Muscle layer of colon (tissue), 2 donors: ENCODE data around the gene DAPP1.

Experiments
- H3K27ac ChIP-seq: one replicate; pipeline ENCODE4 v1.7.0; 2013; ENCODE audit warnings: low read depth, mild to moderate bottlenecking, low read length, moderate library complexity
- H3K27me3 ChIP-seq, 2 donors: one replicate each; pipeline ENCODE4 v1.7.0; 2013; ENCODE audit warnings: low read length in 2 of 2, mild to moderate bottlenecking in 2 of 2; ENCODE audit not compliant: insufficient read depth in 2 of 2, control insufficient read depth in 1 of 2
- H3K36me3 ChIP-seq: one replicate; pipeline ENCODE4 v1.7.0; 2013; ENCODE audit warnings: mild to moderate bottlenecking, low read length; ENCODE audit not compliant: insufficient read depth
- H3K4me1 ChIP-seq: one replicate; pipeline ENCODE4 v1.7.0; 2013; ENCODE audit warnings: mild to moderate bottlenecking, low read length; ENCODE audit not compliant: insufficient read depth
- H3K4me3 ChIP-seq, 2 donors: one replicate each; pipeline ENCODE4 v1.7.0; 2013; ENCODE audit warnings: low read length in 2 of 2, low read depth in 1 of 2, mild to moderate bottlenecking in 1 of 2, moderate library complexity in 1 of 2
- H3K9ac ChIP-seq: one replicate; pipeline ENCODE4 v1.7.0; 2013; ENCODE audit warnings: low read length
- H3K9me3 ChIP-seq: one replicate; pipeline ENCODE4 v1.7.0; 2013; ENCODE audit warnings: mild to moderate bottlenecking, low read length
- donor health status: abdominal sarcoma.
- donor health status: Adenocarcinoma of cecum.

DAPP1 gene

DNA sequence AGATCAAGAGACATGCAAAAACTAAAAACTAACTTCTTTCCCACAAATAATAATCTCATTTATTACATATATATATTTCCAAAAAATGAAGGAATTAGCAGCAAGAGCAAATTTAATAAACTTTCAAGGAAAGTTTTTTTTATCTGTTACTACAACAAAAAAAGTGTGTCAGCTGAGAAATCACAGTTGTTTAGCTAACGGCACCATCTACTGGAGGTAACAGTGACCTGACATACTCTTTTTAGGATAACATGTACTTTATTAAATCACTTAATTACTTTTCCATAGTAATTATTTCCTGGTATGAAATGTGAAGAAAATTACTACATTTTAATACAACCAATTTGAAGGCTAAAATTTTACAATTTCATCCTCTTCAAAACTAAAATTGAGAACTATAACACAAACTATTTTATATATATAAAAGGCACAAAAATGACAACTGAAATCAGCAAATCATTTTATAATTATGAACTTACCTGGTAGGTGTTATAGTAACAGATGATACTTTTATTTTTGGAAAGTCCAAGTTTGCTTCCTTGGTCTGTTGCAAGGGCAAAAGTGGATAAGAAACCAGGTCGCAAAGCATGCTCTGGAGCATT lies 68.5 kb downstream of the DAPP1 start:
- H3K4me3 ChIP-seq: no peak overlapping the region
- no peak overlapping the region for H3K27ac ChIP-seq
- peaks cover 42% of the 10 kb centered on the region for H3K36me3 ChIP-seq
- H3K9me3 ChIP-seq: no peaks in the 10 kb centered on the region
- peaks cover 9% of the 10 kb centered on the region for H3K4me1 ChIP-seq
- no peaks in the 10 kb centered on the region for H3K27me3 ChIP-seq
- H3K9ac ChIP-seq: no peak overlapping the region

DNA sequence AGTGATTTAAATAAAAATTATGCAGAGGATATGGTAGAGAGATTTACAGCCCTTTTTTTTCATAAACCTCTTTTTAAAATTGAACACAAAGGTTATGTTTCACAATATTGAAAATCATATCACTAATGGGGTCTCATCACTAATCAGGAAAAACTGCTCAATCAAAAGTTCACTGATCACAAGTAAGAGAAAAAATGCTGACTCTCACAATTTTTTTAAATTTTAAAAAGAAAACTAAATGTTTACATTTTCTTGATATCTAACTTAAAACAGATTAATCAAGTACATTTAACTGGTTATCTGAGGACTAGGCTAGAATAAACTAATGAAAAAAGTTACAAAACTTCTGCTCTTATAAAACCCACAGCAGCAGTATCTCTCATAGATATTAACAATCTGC lies 69.1 kb downstream of the DAPP1 start:
- Histone ChIP-seq H3K4me3 (no peak overlapping the region), H3K27ac (no peak overlapping the region), H3K9me3 (no peaks in the 10 kb centered on the region), H3K36me3 (peaks cover 37% of the 10 kb centered on the region), H3K4me1 (peaks cover 9% of the 10 kb centered on the region), H3K9ac (no peak overlapping the region), H3K27me3 (no peaks in the 10 kb centered on the region)

DNA sequence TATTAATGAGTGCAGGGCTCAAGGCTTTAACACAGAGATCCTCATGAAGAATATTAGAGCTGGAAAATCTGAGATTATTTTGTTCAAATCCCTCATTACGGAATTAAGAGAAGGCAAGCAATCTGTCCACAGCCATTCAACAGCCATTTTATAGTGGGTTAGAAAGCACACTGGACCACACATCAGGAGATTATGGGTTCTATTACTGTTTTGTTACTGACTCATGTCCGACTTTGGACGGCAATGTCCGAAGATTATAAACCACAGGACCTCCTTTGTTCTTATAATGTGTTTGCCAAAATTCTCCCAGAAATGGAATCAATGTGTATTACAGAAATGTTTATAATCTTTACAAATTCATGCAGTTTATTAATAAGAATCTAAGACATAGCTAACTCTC lies 69.5 kb downstream of the DAPP1 start:
- Histone ChIP-seq H3K9me3 (no peaks in the 10 kb centered on the region), H3K27me3 (no peaks in the 10 kb centered on the region), H3K9ac (no peak overlapping the region), H3K27ac (no peak overlapping the region), H3K4me3 (no peak overlapping the region), H3K36me3 (peaks cover 33% of the 10 kb centered on the region), H3K4me1 (peaks cover 9% of the 10 kb centered on the region)

DNA sequence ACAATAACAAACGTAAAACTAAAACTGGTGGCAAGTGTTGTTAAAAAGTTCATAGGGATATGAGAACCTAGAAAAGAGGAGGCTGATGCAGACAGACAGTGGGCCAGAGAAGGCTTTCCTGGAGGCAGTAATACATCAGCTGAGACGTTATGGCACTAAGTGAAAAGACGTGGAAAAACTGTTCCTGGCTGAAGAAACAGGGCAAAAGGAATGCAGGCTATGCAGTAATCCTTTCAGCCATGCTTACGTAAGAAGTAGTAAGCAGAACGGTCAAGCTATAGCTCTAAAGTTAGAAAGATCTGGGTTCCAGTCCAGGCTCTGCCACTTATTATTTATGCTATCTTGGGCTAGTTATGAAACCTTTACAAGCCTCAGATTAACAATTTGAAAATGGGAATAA lies 71.2 kb downstream of the DAPP1 start:
- no peak overlapping the region for H3K4me3 ChIP-seq
- no peaks in the 10 kb centered on the region for H3K27me3 ChIP-seq
- no peaks in the 10 kb centered on the region for H3K9me3 ChIP-seq
- H3K4me1 ChIP-seq: peaks cover 17% of the 10 kb centered on the region
- no peak overlapping the region for H3K27ac ChIP-seq
- H3K36me3 ChIP-seq: peaks cover 22% of the 10 kb centered on the region
- H3K9ac ChIP-seq: no peak overlapping the region

DNA sequence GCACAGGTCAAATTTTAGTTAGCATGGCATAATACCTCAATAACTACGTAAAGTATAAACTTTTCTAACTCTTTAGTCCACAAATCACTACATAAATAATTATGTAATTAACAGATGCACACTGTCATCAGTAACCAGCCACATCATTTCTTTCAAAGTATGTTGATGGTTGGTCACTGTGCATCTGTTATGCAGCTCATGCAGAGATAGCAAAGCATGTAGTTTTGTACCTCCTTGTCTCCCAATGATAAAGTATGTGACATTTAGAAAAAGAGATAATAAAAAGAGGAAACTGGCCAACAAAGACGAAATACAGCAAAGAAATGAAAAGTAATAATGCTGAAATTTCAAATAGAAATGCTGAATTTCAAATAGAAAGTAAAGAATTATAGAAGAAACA lies 74.7 kb downstream of the DAPP1 start:
- Histone ChIP-seq H3K4me1 (peaks cover 24% of the 10 kb centered on the region), H3K36me3 (peaks cover 9% of the 10 kb centered on the region), H3K9ac (no peak overlapping the region), H3K9me3 (no peaks in the 10 kb centered on the region), H3K27me3 (no peaks in the 10 kb centered on the region), H3K27ac (no peak overlapping the region), H3K4me3 (no peak overlapping the region)

DNA sequence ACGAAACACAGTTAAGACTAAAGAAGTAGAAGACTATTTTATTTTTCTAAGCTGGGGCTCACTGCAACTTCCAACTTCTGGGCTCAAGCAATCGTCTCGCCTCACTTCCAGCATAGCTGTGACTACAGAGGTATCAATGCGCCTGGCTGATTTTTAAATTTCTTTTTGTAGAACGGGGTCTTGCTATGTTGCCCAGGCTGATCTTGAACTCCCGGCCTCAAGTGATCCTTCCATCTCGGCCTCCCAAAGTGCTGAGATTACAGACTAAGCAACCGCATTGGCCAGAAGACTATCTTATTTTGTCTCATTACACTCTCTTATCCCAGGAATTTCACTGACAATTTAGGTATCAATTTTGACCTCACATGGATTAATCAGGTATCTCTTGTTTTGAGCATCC lies 76.4 kb downstream of the DAPP1 start:
- Histone ChIP-seq H3K27ac (no peak overlapping the region), H3K4me1 (peaks cover 19% of the 10 kb centered on the region), H3K9ac (no peak overlapping the region)

DNA sequence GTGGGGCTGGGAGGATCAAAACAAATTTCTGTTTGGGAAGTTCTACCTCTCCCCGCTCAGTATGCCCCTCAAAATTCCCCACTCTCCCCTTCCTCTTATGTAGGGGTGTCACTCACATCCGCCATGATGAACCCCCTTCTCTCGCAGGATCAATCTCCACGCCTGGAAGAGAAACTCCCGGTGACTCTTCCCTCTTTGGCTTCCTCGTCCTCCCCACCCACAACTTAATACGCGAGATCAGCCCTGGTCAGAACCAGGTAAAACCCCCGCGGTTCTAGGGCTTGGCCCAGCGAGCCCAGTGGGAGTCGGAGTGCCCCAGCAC lies 77.2 kb downstream of the DAPP1 start:
- Histone ChIP-seq H3K4me3 (peak overlapping the region; percentile 79 to 91), H3K4me1 (peaks cover 15% of the 10 kb centered on the region), H3K36me3 (peaks cover 4% of the 10 kb centered on the region), H3K27me3 (no peaks in the 10 kb centered on the region), H3K27ac (peak overlapping the region; percentile 70), H3K9me3 (no peaks in the 10 kb centered on the region), H3K9ac (peak overlapping the region; percentile 99)

More for the DNA sequence above, 76.4 kb downstream of the DAPP1 start:
- Histone ChIP-seq H3K27me3 (no peaks in the 10 kb centered on the region), H3K4me3 (peak overlapping the region; percentile 79 to 91), H3K9me3 (no peaks in the 10 kb centered on the region), H3K36me3 (peaks cover 4% of the 10 kb centered on the region)

DNA sequence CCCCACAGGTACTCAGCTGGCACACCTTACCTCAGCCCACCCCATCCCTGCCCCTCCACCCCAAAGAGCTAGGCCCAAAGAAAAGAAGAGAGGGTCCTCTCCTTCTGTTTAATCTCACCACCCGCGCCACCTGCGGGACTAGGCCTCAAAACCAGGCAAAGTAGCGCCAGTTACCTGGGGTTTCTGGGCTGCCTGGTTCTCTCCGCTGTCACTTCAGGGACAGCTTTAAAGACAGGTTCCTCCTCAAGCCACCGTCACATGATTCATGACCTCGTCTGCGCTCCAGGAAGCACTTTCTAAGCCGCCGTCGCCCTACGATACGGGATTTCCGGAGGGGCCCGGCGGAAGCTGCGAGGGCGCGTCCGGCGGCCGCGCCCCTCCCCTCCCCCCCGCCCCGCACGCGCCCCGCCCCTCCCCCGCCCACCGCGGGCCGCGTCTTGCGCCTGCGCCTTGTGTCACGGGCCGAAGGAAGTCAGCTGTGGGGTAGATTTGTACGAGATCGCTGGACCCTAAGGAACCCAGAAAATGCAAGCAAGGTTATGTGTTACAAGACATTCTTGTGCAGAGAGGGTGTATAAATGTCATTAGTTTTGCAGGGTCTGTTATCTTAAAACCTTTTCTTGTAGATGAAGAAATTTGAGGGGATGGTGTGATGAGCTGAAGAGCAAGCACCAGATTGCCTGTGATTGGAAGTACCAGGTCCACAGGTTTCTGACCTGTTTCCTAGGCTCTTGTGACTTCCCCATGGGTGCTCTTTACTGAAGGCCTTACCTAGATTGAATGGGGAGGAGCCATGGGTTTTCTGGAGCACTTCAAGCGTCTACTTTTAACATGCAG lies 77.8 kb downstream of the DAPP1 start, which contains the start of gene LAMTOR3:
LAMTOR3 (minus strand) TSS at position 267 of the 837 bp plus-strand sequence. CDS start 464 bp downstream, outside the sequence.
- Histone ChIP-seq H3K27me3 (no peaks in the 10 kb centered on the region), H3K4me1 (peaks cover 15% of the 10 kb centered on the region), H3K36me3 (peaks cover 3% of the 10 kb centered on the region), H3K9ac (peak within 1 kb of the TSS; percentile 99), H3K27ac (peak within 1 kb of the TSS; percentile 70), H3K4me3 (peak within 1 kb of the TSS; percentile 79 to 91), H3K9me3 (no peaks in the 10 kb centered on the region)

DNA sequence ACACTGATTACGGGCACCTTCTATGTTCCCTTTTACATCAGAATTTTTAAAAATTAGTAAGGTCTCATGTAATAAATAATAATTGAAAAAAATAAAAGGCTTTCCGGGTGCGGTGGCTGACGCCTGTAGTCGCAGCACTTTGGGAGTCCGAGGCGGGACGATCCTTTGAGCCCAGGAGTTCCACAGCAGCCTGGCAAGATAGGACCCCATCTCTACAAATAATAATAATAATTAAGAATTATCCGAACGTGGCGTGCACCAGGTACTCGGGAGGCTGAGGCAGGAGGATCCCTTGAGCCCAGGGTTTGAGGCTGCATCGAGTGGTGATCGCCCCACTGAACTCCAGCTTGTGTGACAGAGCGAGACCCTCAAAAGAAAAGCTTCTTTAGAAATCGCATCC lies 78.4 kb downstream of the DAPP1 start:
- Histone ChIP-seq H3K4me1 (peaks cover 15% of the 10 kb centered on the region), H3K27ac (peak overlapping the region; percentile 47), H3K36me3 (no peaks in the 10 kb centered on the region), H3K9ac (no peak overlapping the region), H3K27me3 (no peaks in the 10 kb centered on the region), H3K9me3 (no peaks in the 10 kb centered on the region), H3K4me3 (peak overlapping the region; percentile 34 to 81)

DNA sequence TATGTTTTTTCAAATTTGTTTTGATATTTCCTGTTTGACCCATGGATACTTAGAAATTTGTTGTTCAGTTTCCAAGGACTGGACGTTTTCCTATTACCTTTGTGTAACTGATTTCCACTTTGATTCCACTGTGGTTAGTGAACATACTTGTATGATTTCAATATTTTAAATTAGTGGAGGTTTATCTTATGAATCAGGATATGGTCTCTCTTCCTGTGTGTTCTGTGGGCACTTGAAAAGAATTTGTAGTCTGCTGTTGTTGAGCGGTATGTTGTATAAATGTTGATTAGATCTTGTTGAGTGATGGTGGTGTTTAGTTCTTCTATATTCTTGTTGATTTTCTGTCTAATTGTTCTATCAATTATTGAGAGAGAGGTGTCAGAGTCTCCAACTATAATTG lies 98.8 kb downstream of the DAPP1 start:
- Histone ChIP-seq H3K4me1 (no peaks in the 10 kb centered on the region), H3K27me3 (no peaks in the 10 kb centered on the region), H3K27ac (no peak overlapping the region), H3K9ac (no peak overlapping the region), H3K4me3 (no peak overlapping the region), H3K9me3 (no peaks in the 10 kb centered on the region), H3K36me3 (peaks cover 6% of the 10 kb centered on the region)

DNA sequence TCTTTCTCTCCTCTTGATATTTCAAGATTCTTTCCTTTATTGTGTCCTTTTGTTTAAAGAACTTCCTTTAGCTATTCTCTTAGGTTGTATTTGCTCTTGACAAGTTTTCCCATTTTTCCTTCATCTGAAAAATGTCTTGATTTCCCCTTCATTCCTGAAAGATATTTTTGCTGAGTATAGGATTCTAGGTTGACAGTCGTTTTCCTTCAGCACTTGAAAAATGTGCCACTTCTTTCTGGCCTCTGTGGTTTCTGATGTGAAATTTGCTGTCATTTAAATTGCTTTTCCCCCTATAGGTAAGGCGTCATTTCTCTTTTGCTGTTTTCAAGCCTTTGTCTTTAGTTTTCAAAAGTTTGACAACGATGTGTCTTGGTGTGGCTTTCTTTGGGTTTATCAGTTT lies 100.9 kb downstream of the DAPP1 start:
- no peaks in the 10 kb centered on the region for H3K9me3 ChIP-seq
- H3K27ac ChIP-seq: no peak overlapping the region
- H3K4me3 ChIP-seq: no peak overlapping the region
- H3K4me1 ChIP-seq: no peaks in the 10 kb centered on the region
- H3K36me3 ChIP-seq: peaks cover 6% of the 10 kb centered on the region
- no peak overlapping the region for H3K9ac ChIP-seq
- no peaks in the 10 kb centered on the region for H3K27me3 ChIP-seq

DNA sequence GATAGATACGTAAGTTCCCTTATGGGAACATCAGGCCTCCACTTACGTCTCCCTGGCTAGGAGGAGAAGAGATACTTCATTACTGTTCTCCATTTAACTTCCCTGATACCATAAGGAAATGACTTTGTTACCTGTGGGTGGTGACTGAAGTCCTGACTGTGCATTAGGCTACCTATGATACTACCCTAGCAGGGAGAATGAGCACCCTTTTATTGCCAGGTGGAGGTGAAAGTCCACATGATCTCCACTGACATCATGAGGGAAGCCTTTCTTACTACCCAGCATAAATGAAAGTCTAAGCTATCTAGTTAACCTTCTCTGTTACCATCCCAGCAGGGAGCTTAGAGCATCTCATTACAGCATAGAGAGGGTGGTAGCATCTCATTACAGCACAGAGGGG lies 102.0 kb downstream of the DAPP1 start:
- no peak overlapping the region for H3K4me3 ChIP-seq
- no peaks in the 10 kb centered on the region for H3K27me3 ChIP-seq
- no peaks in the 10 kb centered on the region for H3K9me3 ChIP-seq
- peaks cover 6% of the 10 kb centered on the region for H3K36me3 ChIP-seq
- no peak overlapping the region for H3K27ac ChIP-seq
- no peaks in the 10 kb centered on the region for H3K4me1 ChIP-seq
- H3K9ac ChIP-seq: no peak overlapping the region
